Measurements from ENCODE around the gene SDCCAG8.

- no peak for TF ChIP-seq CTCF (IDR thresholded peaks at IDR 0.05; ENCODE audit: insufficient read depth, low read depth, low read length)
- TF ChIP-seq EZH2 (IDR thresholded peaks at IDR 0.05; ENCODE audit: insufficient read depth, low read length) = no peak
Observed at GRCh38 chr1:243433737-243434370, 178.0 kb downstream of the SDCCAG8 start.

Data from astrocyte (in vitro differentiated cells and primary cell).